HL-60 (cell line): ENCODE measurements around the gene RPL21.

Experiments used
- GABPA ChIP-seq: IDR thresholded peaks from 2 replicates; pipeline ENCODE4 v1.6.1; 2012; ENCODE audit warnings: low read depth
- POLR2AphosphoS5 ChIP-seq: IDR thresholded peaks from 2 replicates; pipeline ENCODE4 v1.6.1; 2012; ENCODE audit warnings: low read depth
- TF ChIP-seq, protein P1 (sequence below): IDR thresholded peaks from one replicate; pipeline ENCODE4 v1.5.1; 2011; ENCODE audit warnings: low read length, control low read depth, inconsistent platforms; ENCODE audit not compliant: insufficient read depth

DNA sequence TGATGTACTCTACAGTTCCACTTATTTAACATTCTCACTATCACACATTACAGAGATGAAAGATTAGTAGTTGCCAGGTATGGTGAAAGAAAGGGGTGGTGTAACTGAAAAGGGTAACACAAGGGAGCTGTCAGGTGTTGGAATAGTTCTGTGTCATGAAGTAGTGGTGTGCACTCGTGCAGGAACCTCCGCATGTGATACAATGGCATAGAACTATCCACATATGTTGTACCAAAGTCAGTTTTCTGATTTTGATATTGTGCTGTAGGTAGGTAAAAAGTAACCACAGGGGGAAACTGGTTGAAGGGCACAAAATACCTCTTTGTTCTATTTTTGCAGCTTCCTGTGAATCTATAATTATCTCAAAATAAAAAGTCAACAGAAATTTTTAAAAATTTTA, 24.4 kb upstream of the RPL21 start:
- TF ChIP-seq POLR2AphosphoS5 (no peak), GABPA (no peak)
- TF ChIP-seq, protein P1, sequence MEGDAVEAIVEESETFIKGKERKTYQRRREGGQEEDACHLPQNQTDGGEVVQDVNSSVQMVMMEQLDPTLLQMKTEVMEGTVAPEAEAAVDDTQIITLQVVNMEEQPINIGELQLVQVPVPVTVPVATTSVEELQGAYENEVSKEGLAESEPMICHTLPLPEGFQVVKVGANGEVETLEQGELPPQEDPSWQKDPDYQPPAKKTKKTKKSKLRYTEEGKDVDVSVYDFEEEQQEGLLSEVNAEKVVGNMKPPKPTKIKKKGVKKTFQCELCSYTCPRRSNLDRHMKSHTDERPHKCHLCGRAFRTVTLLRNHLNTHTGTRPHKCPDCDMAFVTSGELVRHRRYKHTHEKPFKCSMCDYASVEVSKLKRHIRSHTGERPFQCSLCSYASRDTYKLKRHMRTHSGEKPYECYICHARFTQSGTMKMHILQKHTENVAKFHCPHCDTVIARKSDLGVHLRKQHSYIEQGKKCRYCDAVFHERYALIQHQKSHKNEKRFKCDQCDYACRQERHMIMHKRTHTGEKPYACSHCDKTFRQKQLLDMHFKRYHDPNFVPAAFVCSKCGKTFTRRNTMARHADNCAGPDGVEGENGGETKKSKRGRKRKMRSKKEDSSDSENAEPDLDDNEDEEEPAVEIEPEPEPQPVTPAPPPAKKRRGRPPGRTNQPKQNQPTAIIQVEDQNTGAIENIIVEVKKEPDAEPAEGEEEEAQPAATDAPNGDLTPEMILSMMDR, result no peak
